Measurements from ENCODE around the gene ITGBL1.

- TF ChIP-seq CTCF (IDR thresholded peaks at IDR 0.05) (no peak), POLR2AphosphoS5 (IDR thresholded peaks at IDR 0.05) (peak in 1 of 3 donors; percentile 26)
Measured at GRCh38 chr13:101700598-101700997, 248.1 kb downstream of the ITGBL1 start.
